Memory B cell (primary cell): Measurements from ENCODE around the gene LRP1-AS.

ENCODE experiments used
- ATAC-seq: fragments of 150-1000 bp; cut with Tn5 transposase; 2 replicates; pipeline ENCODE4 v1.10.0; 2021; ENCODE audit warnings: low read depth, mild to moderate bottlenecking, moderate library complexity
- DNase-seq, 2 donors: peaks; one replicate each; pipeline ENCODE4 v3.0.0; 2022; ENCODE audit warnings: low spot score in 2 of 2
- H3K27ac Mint-ChIP-seq: one replicate; pipeline ENCODE4 v1.8.0; 2022; ENCODE audit warnings: mild to moderate bottlenecking, moderate library complexity, mixed read lengths
- H3K27me3 Mint-ChIP-seq: one replicate; pipeline ENCODE4 v1.8.0; 2022; ENCODE audit warnings: mixed read lengths
- H3K36me3 Mint-ChIP-seq: one replicate; pipeline ENCODE4 v1.8.0; 2022; ENCODE audit warnings: mild to moderate bottlenecking, mixed read lengths
- H3K4me1 Mint-ChIP-seq: one replicate; pipeline ENCODE4 v1.8.0; 2022; ENCODE audit warnings: mixed read lengths
- H3K4me3 Mint-ChIP-seq: one replicate; pipeline ENCODE4 v1.8.0; 2022; ENCODE audit warnings: mild to moderate bottlenecking, moderate library complexity, mixed read lengths
- H3K9me3 Mint-ChIP-seq: one replicate; pipeline ENCODE4 v1.8.0; 2022; ENCODE audit warnings: mixed read lengths

The LRP1-AS gene

GRCh38 chr12:57104292-57104910, 43.0 kb downstream of the LRP1-AS start:
- Mint-ChIP-seq H3K9me3 (no peaks in the 10 kb centered on the region), H3K4me3 (no peak overlapping the region), H3K36me3 (peaks cover 36% of the 10 kb centered on the region), H3K27me3 (no peaks in the 10 kb centered on the region), H3K27ac (no peak overlapping the region), H3K4me1 (peaks cover 28% of the 10 kb centered on the region)
- no peak for DNase-seq
- no peak for ATAC-seq

GRCh38 chr12:57103856-57104255, 43.6 kb downstream of the LRP1-AS start:
- no peak overlapping the region for H3K4me3 Mint-ChIP-seq

GRCh38 chr12:57101892-57102695, 45.3 kb downstream of the LRP1-AS start:
- no peak for ATAC-seq
- Mint-ChIP-seq H3K9me3 (no peaks in the 10 kb centered on the region), H3K4me1 (peaks cover 20% of the 10 kb centered on the region), H3K4me3 (no peak overlapping the region), H3K36me3 (peaks cover 35% of the 10 kb centered on the region), H3K27me3 (no peaks in the 10 kb centered on the region), H3K27ac (no peak overlapping the region)
- no peak for DNase-seq

More at GRCh38 chr12:57103856-57104255, 43.6 kb downstream of the LRP1-AS start:
- no peaks in the 10 kb centered on the region for H3K9me3 Mint-ChIP-seq
- DNase-seq (no peak), ATAC-seq (no peak)
- no peaks in the 10 kb centered on the region for H3K27me3 Mint-ChIP-seq
- no peak overlapping the region for H3K27ac Mint-ChIP-seq
- peaks cover 40% of the 10 kb centered on the region for H3K36me3 Mint-ChIP-seq
- H3K4me1 Mint-ChIP-seq = peaks cover 30% of the 10 kb centered on the region

DNA sequence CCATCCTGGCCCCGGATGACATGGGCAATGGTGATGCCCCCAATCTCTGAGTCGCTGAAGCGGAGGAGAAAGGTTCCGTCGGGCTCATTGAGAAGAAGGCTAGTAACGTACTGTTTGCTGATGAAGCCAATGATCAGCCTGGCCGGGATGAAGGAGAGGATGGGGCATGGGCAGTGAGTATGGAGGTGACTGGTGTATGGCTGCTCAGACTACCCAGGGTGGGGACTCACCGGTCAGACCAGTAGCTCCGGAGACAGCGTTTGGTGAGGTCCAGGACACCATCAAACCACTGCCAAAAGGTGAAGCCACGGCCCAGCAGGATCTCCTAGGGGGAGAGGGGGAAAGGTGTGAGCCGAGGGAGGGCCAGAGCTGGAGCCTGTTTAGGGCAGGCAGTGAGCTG, 47.7 kb downstream of the LRP1-AS start:
- no peak for DNase-seq
- H3K36me3 Mint-ChIP-seq = peaks cover 31% of the 10 kb centered on the region
- no peaks in the 10 kb centered on the region for H3K9me3 Mint-ChIP-seq
- H3K4me1 Mint-ChIP-seq = peaks cover 17% of the 10 kb centered on the region
- ATAC-seq = no peak
- H3K27me3 Mint-ChIP-seq = no peaks in the 10 kb centered on the region
- peak overlapping the region; percentile 53 for H3K27ac Mint-ChIP-seq
- H3K4me3 Mint-ChIP-seq = no peak overlapping the region

- ATAC-seq (no peak), DNase-seq (no peak)
- H3K36me3 Mint-ChIP-seq = peaks cover 27% of the 10 kb centered on the region
- H3K27ac Mint-ChIP-seq = peak overlapping the region; percentile 53
- H3K4me1 Mint-ChIP-seq = peaks cover 23% of the 10 kb centered on the region
- H3K9me3 Mint-ChIP-seq = no peaks in the 10 kb centered on the region
- H3K4me3 Mint-ChIP-seq = no peak overlapping the region
- no peaks in the 10 kb centered on the region for H3K27me3 Mint-ChIP-seq
Observed at GRCh38 chr12:57099047-57099714, 48.2 kb downstream of the LRP1-AS start.

- Mint-ChIP-seq H3K4me1 (peaks cover 28% of the 10 kb centered on the region), H3K27me3 (no peaks in the 10 kb centered on the region), H3K36me3 (peaks cover 24% of the 10 kb centered on the region), H3K9me3 (no peaks in the 10 kb centered on the region), H3K4me3 (no peak overlapping the region), H3K27ac (peak overlapping the region; percentile 53)
- no peak for ATAC-seq
- DNase-seq = no peak
Observed at GRCh38 chr12:57098546-57098945, 48.9 kb downstream of the LRP1-AS start.

GRCh38 chr12:57097554-57097835, 49.9 kb downstream of the LRP1-AS start:
- ATAC-seq (no peak), DNase-seq (no peak)
- Mint-ChIP-seq H3K9me3 (no peaks in the 10 kb centered on the region), H3K4me3 (no peak overlapping the region), H3K36me3 (peaks cover 24% of the 10 kb centered on the region), H3K27ac (no peak overlapping the region), H3K27me3 (no peaks in the 10 kb centered on the region), H3K4me1 (peaks cover 36% of the 10 kb centered on the region)

DNA sequence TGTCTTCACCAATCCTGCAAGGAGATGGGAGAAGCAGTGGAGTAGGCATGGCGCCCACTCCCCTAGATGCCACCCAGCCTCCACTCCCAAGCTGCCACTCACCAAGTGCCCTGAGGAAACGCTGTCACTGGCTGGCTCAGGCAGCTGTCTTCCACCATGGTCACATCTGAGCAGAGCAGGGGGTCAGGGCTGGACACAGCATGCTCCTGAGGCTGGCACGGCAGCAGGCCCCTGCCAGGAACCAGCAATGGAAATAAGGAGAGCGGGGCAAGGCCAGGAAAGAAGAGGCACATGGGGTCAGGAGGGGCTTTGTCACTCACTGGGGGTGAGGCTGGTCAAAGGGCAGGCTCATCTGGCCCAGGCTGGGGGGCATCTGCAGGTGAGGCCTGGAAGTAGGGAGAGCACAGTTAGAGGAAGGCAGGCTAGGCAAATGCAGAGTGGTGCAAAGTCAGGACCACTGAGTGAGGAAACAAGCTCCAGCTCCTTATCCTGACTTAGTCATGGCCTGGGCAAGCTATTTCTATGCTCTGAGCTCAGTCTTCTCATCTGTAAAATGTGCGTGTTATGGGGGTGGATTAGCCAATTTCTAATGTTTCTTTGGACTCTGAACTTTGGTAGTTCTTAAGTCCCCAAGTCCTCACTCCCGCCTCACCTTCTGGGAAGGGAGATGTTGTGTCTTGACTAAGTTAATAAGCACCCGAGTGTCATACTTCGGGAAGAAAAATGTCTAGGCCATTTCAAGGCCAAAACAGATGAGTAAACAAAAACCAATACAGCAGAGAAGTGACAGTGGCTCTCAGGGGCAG, 50.5 kb downstream of the LRP1-AS start:
- no peaks in the 10 kb centered on the region for H3K27me3 Mint-ChIP-seq
- H3K4me1 Mint-ChIP-seq = peaks cover 38% of the 10 kb centered on the region
- ATAC-seq = no peak
- peak overlapping the region; percentile 35 for H3K27ac Mint-ChIP-seq
- peaks cover 24% of the 10 kb centered on the region for H3K36me3 Mint-ChIP-seq
- H3K4me3 Mint-ChIP-seq = no peak overlapping the region
- DNase-seq = no peak
- no peaks in the 10 kb centered on the region for H3K9me3 Mint-ChIP-seq

DNA sequence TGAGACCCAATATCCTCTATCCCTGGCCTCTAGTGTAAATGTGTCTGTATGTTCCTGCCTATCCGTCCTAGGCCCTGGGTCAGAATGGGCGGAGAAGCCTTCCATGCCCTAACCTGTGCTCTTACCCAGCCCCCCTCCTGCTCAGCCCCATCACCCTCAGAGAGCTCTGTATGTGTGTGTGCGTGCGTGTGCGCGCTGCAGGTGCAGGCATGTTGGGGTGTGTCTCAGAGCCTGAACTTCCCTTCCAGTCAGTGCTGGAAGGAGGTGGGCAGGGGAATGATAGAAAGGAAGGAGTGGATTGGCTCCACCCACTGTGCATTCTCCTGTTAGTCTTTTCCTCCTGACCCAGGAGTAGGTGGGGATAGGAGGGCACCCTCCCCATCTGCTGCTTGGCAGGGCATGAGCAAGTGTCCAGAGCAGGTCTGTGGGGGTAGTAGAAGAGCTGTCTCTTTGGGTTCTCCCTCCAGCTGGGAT, 51.3 kb downstream of the LRP1-AS start:
- Mint-ChIP-seq H3K9me3 (no peaks in the 10 kb centered on the region), H3K27me3 (no peaks in the 10 kb centered on the region), H3K4me3 (no peak overlapping the region), H3K4me1 (peaks cover 40% of the 10 kb centered on the region), H3K27ac (peak overlapping the region; percentile 35), H3K36me3 (peaks cover 24% of the 10 kb centered on the region)
- ATAC-seq (no peak), DNase-seq (no peak)

GRCh38 chr12:57095440-57095839, 52.0 kb downstream of the LRP1-AS start:
- ATAC-seq (no peak), DNase-seq (no peak)
- H3K27me3 Mint-ChIP-seq = no peaks in the 10 kb centered on the region
- H3K4me1 Mint-ChIP-seq = peaks cover 44% of the 10 kb centered on the region
- H3K36me3 Mint-ChIP-seq = peaks cover 24% of the 10 kb centered on the region
- no peaks in the 10 kb centered on the region for H3K9me3 Mint-ChIP-seq
- no peak overlapping the region for H3K4me3 Mint-ChIP-seq
- peak overlapping the region; percentile 35 for H3K27ac Mint-ChIP-seq
